HFFc6 (cell line): ENCODE data around the gene OPN3. TPM values are rescaled to one million over a fixed set of nuclear protein-coding genes. Genes with fewer than 3 reads are reported as not detected.
A peak's percentile ranks its signal among the peaks of the same experiment; 100 is the strongest.
"Not testable (repeated sequence)": the region's sequence is repeated elsewhere in the genome, so short reads cannot be mapped to it uniquely, and the experiment has no call there.

ENCODE experiments used
- DNase-seq: peaks from one replicate; pipeline ENCODE4 v3.0.0-alpha.2; 2018
- H3K27ac Mint-ChIP-seq: 2 replicates; pipeline ENCODE4 v1.8.0; 2020; ENCODE audit warnings: mild to moderate bottlenecking, mixed read lengths
- H3K27me3 Mint-ChIP-seq: 2 replicates; pipeline ENCODE4 v1.8.0; 2021; ENCODE audit warnings: mild to moderate bottlenecking, moderate library complexity, mixed read lengths; ENCODE audit not compliant: insufficient read depth
- H3K36me3 Mint-ChIP-seq: 2 replicates; pipeline ENCODE4 v1.8.0; 2021; ENCODE audit warnings: low read depth, mixed read lengths
- H3K4me1 Mint-ChIP-seq: 2 replicates; pipeline ENCODE4 v1.8.0; 2020; ENCODE audit warnings: low read depth, mixed read lengths
- H3K4me3 Mint-ChIP-seq: 2 replicates; pipeline ENCODE4 v1.8.0; 2020; ENCODE audit warnings: mild to moderate bottlenecking, moderate library complexity, mixed read lengths
- H3K9me3 Mint-ChIP-seq: 2 replicates; pipeline ENCODE4 v1.8.0; 2020; ENCODE audit warnings: mild to moderate bottlenecking, mixed read lengths
- total RNA-seq, 6 experiments: library from RNA; stranded (reverse); fragmentation: NEBNext Ultra II Directional; extraction: Animal tissue kit (Norgen Biotek cat#: 25700); gene quantifications; 2 replicates in 1 of 6; 3 replicates in 5 of 6; pipeline ENCODE4 v1.2.3, GENCODE V29; 2021
- TF ChIP-seq, protein P1 (sequence below): fragments of 200-600 bp; sonication (generic); IDR thresholded peaks from 2 replicates; pipeline ENCODE4 v1.5.0; 2021; ENCODE audit warnings: antibody characterized with exemption, mild to moderate bottlenecking

OPN3 gene
- total RNA-seq, 6 experiments from 2014 or later: 7.3 to 13.1 (median 9.7) TPM

DNA sequence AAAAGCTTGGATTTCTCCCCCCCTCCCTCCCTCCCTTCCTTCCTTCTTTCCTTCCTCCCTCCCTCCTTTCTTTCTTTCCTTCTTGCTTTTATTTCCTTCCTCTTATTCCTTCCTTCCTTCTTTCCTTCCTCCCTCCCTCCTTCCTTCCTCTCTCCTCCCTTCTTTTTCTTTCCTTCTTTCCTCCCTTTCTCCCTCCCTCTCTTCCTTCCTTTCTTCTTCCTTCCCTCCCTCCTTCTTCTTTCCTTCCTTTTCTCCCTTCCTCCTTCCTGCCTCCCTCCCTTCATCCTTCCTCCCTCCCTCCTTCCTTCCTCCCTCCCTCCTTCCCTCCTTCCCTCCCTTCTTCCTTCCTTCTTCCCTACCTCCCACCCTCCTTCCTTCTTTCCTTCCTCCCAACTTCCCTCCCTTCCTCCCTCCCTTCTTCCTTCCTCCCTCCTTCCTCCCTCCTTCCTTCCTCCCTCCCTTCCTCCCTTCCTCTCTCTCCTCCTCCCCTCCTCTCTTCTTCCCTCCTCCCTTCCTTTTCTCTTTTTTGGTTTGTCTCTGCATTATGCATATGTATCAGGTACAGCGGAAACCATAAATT is 34.7 kb upstream of the OPN3 start:
- Mint-ChIP-seq H3K27ac (no peak overlapping the region), H3K9me3 (peaks cover 3% of the 10 kb centered on the region; the same call in 1 of the 2 replicates), H3K27me3 (peaks cover 2% of the 10 kb centered on the region; the same call in 1 of the 2 replicates), H3K4me1 (no peaks in the 10 kb centered on the region), H3K4me3 (no peak overlapping the region), H3K36me3 (no peaks in the 10 kb centered on the region)
- DNase-seq: no peak
- TF ChIP-seq, protein P1, sequence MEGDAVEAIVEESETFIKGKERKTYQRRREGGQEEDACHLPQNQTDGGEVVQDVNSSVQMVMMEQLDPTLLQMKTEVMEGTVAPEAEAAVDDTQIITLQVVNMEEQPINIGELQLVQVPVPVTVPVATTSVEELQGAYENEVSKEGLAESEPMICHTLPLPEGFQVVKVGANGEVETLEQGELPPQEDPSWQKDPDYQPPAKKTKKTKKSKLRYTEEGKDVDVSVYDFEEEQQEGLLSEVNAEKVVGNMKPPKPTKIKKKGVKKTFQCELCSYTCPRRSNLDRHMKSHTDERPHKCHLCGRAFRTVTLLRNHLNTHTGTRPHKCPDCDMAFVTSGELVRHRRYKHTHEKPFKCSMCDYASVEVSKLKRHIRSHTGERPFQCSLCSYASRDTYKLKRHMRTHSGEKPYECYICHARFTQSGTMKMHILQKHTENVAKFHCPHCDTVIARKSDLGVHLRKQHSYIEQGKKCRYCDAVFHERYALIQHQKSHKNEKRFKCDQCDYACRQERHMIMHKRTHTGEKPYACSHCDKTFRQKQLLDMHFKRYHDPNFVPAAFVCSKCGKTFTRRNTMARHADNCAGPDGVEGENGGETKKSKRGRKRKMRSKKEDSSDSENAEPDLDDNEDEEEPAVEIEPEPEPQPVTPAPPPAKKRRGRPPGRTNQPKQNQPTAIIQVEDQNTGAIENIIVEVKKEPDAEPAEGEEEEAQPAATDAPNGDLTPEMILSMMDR: no peak

DNA sequence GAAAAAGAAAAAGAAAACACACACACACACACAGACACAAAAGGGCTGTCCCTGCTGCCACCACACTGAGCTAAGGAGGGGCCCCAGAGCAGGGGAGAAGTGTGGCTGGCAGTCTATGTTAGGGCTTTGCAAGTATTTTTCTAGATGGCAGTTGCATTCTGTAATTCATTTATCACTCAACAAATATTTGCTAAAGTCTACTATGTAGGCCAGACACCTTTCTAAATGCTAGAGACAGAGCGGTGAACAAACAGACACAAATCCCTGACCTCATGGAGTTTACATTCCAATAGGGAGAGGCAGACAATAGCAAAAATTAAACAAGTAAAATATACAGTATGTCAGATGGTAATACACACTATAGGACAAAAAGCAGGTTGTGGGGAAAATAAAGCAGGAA is 32.1 kb upstream of the OPN3 start:
- H3K9me3 Mint-ChIP-seq: peaks cover 3% of the 10 kb centered on the region; the same call in 1 of the 2 replicates
- no peak for DNase-seq
- H3K4me1 Mint-ChIP-seq: peaks cover 8% of the 10 kb centered on the region; the same call in 1 of the 2 replicates
- H3K27me3 Mint-ChIP-seq: peaks cover 2% of the 10 kb centered on the region; the same call in 1 of the 2 replicates
- H3K27ac Mint-ChIP-seq: no peak overlapping the region
- H3K36me3 Mint-ChIP-seq: no peaks in the 10 kb centered on the region
- H3K4me3 Mint-ChIP-seq: no peak overlapping the region
- TF ChIP-seq, protein P1: no peak

DNA sequence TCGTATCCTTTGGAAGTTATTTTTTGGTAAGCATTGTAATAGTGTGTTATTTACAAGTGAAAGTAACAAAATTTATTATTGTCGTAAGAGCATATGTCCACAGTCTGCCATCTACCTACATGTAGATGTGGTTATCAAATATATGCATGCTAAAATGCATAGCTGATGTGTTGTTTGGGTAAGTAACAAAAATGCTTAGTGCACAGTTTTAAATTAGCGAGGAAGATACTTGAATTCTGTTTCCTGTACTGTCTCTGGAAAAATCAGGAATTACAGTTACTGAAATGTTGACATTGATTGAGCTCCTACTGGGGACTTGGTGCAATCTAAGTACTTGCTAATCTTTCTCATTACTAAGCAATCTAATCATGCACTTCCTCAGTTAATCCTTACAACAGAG is 26.2 kb upstream of the OPN3 start:
- peaks cover 8% of the 10 kb centered on the region; the same call in 1 of the 2 replicates for H3K4me1 Mint-ChIP-seq
- DNase-seq: no peak
- H3K27me3 Mint-ChIP-seq: 0 out of 2 replicates have a peak, but pooled peaks cover 2% of the 10 kb centered on the region
- TF ChIP-seq, protein P1: no peak
- H3K9me3 Mint-ChIP-seq: no peaks in the 10 kb centered on the region
- no peaks in the 10 kb centered on the region for H3K36me3 Mint-ChIP-seq
- H3K4me3 Mint-ChIP-seq: peak overlapping the region; percentile 10; the same call in 1 of the 2 replicates
- no peak overlapping the region for H3K27ac Mint-ChIP-seq

DNA sequence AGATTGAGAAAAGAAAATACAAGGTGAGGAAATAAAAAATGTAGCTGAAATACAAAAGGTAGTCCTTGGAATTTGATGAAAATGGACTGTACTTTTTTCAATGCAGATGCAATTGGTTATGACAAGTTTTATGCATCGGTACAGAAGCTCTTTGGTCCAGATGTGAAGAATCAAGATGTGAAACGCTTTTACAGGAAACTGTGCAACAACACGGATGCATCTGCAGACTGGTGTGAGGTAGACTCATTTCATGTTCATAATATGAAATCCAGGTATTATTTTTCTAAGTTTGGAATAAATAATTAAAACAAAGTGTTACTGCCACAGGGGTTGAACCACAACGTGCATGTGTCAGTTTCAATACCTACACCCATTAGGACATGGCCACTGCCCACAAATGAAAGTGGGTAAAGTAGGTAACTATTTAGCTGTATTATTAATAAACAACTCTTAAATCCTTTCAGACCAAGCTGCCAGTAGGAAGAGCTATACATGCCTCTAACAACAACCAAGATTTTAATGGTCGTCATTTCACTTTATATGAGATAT is 20.3 kb upstream of the OPN3 start:
- H3K27ac Mint-ChIP-seq: no peak overlapping the region
- peaks cover 6% of the 10 kb centered on the region for H3K4me1 Mint-ChIP-seq
- peaks cover 3% of the 10 kb centered on the region; the same call in 1 of the 2 replicates for H3K27me3 Mint-ChIP-seq
- no peaks in the 10 kb centered on the region for H3K9me3 Mint-ChIP-seq
- H3K36me3 Mint-ChIP-seq: no peaks in the 10 kb centered on the region
- no peak overlapping the region for H3K4me3 Mint-ChIP-seq
- TF ChIP-seq, protein P1: no peak
- DNase-seq: no peak

DNA sequence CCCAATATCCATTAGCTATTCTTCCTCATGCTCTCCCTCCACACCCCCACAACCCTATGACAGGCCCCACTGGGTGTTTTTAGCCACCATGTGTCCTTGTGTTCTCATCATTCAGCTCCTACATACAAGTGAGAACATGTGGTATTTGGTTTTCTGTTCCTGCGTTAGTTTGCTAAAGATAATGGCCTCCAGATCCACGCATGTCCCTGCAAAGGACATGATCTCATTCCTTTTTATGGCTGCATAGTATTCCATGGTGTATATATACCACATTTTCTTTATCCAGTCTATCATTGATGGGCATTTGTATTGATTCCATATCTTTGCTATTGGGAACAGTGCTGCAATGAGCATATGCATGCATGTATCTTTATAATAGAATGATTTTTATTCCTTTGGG is 18.8 kb upstream of the OPN3 start:
- H3K4me3 Mint-ChIP-seq, H3K27ac Mint-ChIP-seq, H3K9me3 Mint-ChIP-seq, DNase-seq, H3K4me1 Mint-ChIP-seq, H3K36me3 Mint-ChIP-seq, H3K27me3 Mint-ChIP-seq: not testable (repeated sequence)

DNA sequence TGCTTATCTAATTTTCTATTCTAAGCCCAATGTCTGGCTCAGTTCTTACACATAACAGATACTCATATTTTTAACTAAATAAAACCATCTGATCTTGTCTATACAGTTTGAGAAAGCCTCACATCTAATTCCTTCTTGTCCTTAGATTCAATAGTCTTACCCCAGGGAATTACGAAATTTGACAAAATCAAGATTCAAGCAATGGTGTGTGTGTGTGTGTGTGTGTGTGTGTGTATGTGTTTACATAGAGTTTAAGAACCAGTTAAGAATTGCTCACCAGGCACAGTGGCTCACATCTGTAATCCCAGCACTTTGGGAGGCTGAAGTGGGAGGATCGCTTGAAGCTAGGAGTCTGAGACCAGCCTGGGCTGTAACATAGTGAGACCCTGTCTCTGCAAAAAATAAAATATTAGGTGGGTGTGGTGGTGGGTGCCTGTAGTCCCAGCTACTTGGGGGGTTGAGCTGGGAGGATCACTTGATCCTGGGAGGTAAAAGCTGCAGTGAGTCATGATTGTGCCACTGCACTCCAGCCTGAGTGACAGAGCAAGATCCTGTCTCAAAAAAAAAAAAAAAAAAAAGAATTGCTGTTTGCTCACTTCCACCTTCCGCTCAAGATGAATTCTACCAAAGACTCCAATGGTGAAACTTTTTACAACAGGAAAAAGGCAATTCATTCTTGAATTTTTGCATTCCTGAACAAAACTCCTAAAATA is 18.1 kb upstream of the OPN3 start:
- Mint-ChIP-seq H3K4me1 (peaks cover 6% of the 10 kb centered on the region), H3K9me3 (no peaks in the 10 kb centered on the region), H3K4me3 (no peak overlapping the region), H3K36me3 (no peaks in the 10 kb centered on the region), H3K27me3 (peaks cover 5% of the 10 kb centered on the region; the same call in 1 of the 2 replicates), H3K27ac (no peak overlapping the region)
- no peak for DNase-seq
- TF ChIP-seq, protein P1: no peak
